Endothelial cell of umbilical vein (primary cell): ENCODE measurements around the gene EPB41L2. TPM values are rescaled to one million over a fixed set of nuclear protein-coding genes. Genes with fewer than 3 reads are reported as not detected.

ENCODE experiments used
- BruUV-seq: library from RNA; stranded (reverse); fragments of 400-500 nt; replicated peaks from 2 replicates; lab custom pipeline; 2021; lab: Mats Ljungman, UMichigan
- CTCF ChIA-PET: fragments of 300-600, 350-600 bp; sonication (Branson Sonifier 250); formaldehyde crosslinking; loops from one replicate; lab custom pipeline; 2021; ENCODE audit warnings: antibody characterized with exemption, inconsistent platforms; lab: Charles Lee
- POLR2A ChIA-PET: fragments of 300-600, 350-600 bp; sonication (Branson Sonifier 250); formaldehyde crosslinking; loops from one replicate; lab custom pipeline; 2021; ENCODE audit warnings: antibody characterized with exemption, inconsistent platforms; lab: Charles Lee
- DNase-seq: peaks from one replicate; pipeline ENCODE4 v3.0.0-alpha.2; 2011; ENCODE audit warnings: low read depth, low spot score
- FAIRE-seq: peaks from 2 replicates; lab custom pipeline; 2011; peaks lifted over from hg19 to GRCh38; lab: Jason Lieb, UNC
- H2AFZ ChIP-seq: 2 replicates; pipeline ENCODE4 v1.6.0; 2012; ENCODE audit warnings: low read depth, low read length, control low read depth, inconsistent platforms
- H3K27ac ChIP-seq: 2 replicates; pipeline ENCODE4 v1.5.1; 2011; ENCODE audit warnings: low read depth, mild to moderate bottlenecking, control low read depth, low read length, moderate library complexity; ENCODE audit not compliant: insufficient read depth
- H3K27me3 ChIP-seq, 2 experiments: 2 replicates each; pipeline versions ENCODE4 v1.6.0 to v1.6.1; 2011; ENCODE audit warnings: low read length in 2 of 2, mixed read lengths in 1 of 2; ENCODE audit not compliant: control insufficient read depth in 2 of 2, insufficient read depth in 2 of 2
- H3K36me3 ChIP-seq, 2 experiments: 2 replicates in 1 of 2; 3 replicates in 1 of 2; pipeline ENCODE4 v1.5.1; 2011; ENCODE audit warnings: low read length in 2 of 2, mild to moderate bottlenecking in 1 of 2, moderate library complexity in 1 of 2; ENCODE audit not compliant: control insufficient read depth in 2 of 2, insufficient read depth in 2 of 2; ENCODE audit errors: extremely low read depth in 1 of 2
- H3K4me1 ChIP-seq: 3 replicates; pipeline ENCODE4 v1.5.1; 2011; ENCODE audit warnings: mild to moderate bottlenecking, low read length; ENCODE audit not compliant: control insufficient read depth, insufficient read depth; ENCODE audit errors: extremely low read depth
- H3K4me2 ChIP-seq: 2 replicates; pipeline ENCODE4 v1.6.1; 2011; ENCODE audit warnings: low read length, control low read depth, mixed read lengths; ENCODE audit not compliant: insufficient read depth
- H3K4me3 ChIP-seq, 3 experiments: fragments of 200-600 bp in 1 of 3; sonication (generic), shearing (Covaris generic) in 1 of 3; replicated peaks in 1 of 3; 2 replicates each; pipeline ENCODE4 v1.5.1; 2011 to 2016; ENCODE audit warnings: control low read depth in 3 of 3, low read length in 3 of 3, mild to moderate bottlenecking in 2 of 3, inconsistent platforms in 1 of 3, low read depth in 1 of 3, moderate library complexity in 1 of 3; ENCODE audit not compliant: insufficient read depth in 1 of 3
- H3K79me2 ChIP-seq: 2 replicates; pipeline ENCODE4 v1.6.0; 2012; ENCODE audit warnings: low read length, inconsistent platforms; ENCODE audit not compliant: control insufficient read depth, insufficient read depth
- H3K9ac ChIP-seq: replicated peaks from 2 replicates; pipeline ENCODE3; 2011; ENCODE audit warnings: low read length, control low read depth; ENCODE audit not compliant: insufficient read depth; ENCODE audit errors: extremely low read depth
- H3K9me1 ChIP-seq: replicated peaks from 3 replicates; pipeline ENCODE4 v1.6.0; 2011; ENCODE audit warnings: mild to moderate bottlenecking, low read length; ENCODE audit not compliant: control insufficient read depth, insufficient read depth; ENCODE audit errors: extremely low read depth
- H3K9me3 ChIP-seq: replicated peaks from 2 replicates; pipeline ENCODE4 v1.5.1; 2012; ENCODE audit warnings: low read length, inconsistent platforms; ENCODE audit not compliant: control insufficient read depth, insufficient read depth
- H4K20me1 ChIP-seq: replicated peaks from 2 replicates; pipeline ENCODE3; 2011; ENCODE audit warnings: mild to moderate bottlenecking, low read length; ENCODE audit not compliant: control insufficient read depth, insufficient read depth; ENCODE audit errors: extremely low read depth
- CTCF ChIP-seq, 2 donors: IDR thresholded peaks; 1 replicate in 1 of 2; 2 replicates in 1 of 2; pipeline ENCODE4 v1.5.1; 2011; ENCODE audit warnings: low read length in 2 of 2, mild to moderate bottlenecking in 2 of 2, moderate library complexity in 2 of 2, control low read depth in 1 of 2, inconsistent platforms in 1 of 2, low read depth in 1 of 2; ENCODE audit not compliant: insufficient read depth in 1 of 2; ENCODE audit errors: extremely low read depth in 1 of 2
- EZH2 ChIP-seq: IDR thresholded peaks from 2 replicates; pipeline ENCODE4 v1.6.1; 2012; ENCODE audit warnings: borderline replicate concordance, low read depth, mild to moderate bottlenecking, moderate library complexity, low read length, inconsistent platforms; ENCODE audit not compliant: severe bottlenecking
- FOS ChIP-seq: IDR thresholded peaks from 2 replicates; pipeline ENCODE4 v1.6.1; 2011; ENCODE audit warnings: mild to moderate bottlenecking, low read length, moderate library complexity, borderline replicate concordance; ENCODE audit not compliant: insufficient read depth
- GATA2 ChIP-seq: IDR thresholded peaks from 2 replicates; pipeline ENCODE4 v1.7.0; 2011; ENCODE audit warnings: low read depth, mild to moderate bottlenecking, moderate library complexity, mixed read lengths, low read length; ENCODE audit not compliant: insufficient read length, insufficient read depth
- POLR2A ChIP-seq: IDR thresholded peaks from 2 replicates; pipeline ENCODE4 v1.6.1; 2012; ENCODE audit warnings: low read depth, mild to moderate bottlenecking, control low read depth, low read length
- POLR2AphosphoS5 ChIP-seq: IDR thresholded peaks from 2 replicates; pipeline ENCODE4 v1.6.1; 2012; ENCODE audit warnings: low read depth, mild to moderate bottlenecking, control low read depth, low read length, moderate library complexity; ENCODE audit not compliant: insufficient read depth
- dilution Hi-C: fragments of 300-500 bp; cut with MboI; formaldehyde crosslinking; loops from one replicate; pipeline ENCODE4 v1.15.0; 2019; ENCODE audit warnings: low sequenced_read_pairs; ENCODE audit not compliant: extremely low pct_ligation_motif_present
- intact Hi-C: fragments of 100-400 bp; cut with micrococcal nuclease; formaldehyde crosslinking; loops from one replicate; pipeline ENCODE4 v1.10.0; 2022
- polyA plus RNA-seq, 4 experiments: library from polyadenylated mRNA; depleted of rRNA in 3 of 4; stranded (reverse) in 3 of 4; unstranded in 1 of 4; fragments of >200 nt; gene quantifications; 2 replicates each; pipeline versions ENCODE4 v1.2.1 to v1.2.3, GENCODE V29; 2011 to 2012; ENCODE audit warnings: missing spikeins in 1 of 4
- total RNA-seq: library from RNA; stranded (reverse); gene quantifications from 2 replicates; pipeline ENCODE4 v1.2.3, GENCODE V29; 2021

The EPB41L2 gene
- total and polyA plus RNA-seq, 2 donors (not counting 3 experiments of a cell fraction or from before 2014, with no cell fraction given), result 26.5 to 87.7 TPM

GRCh38 chr6:131004936-131005335, 58.1 kb downstream of the EPB41L2 start:
- dilution Hi-C loops (no loop called here), intact Hi-C loops (no loop called here)
- H3K4me3 ChIP-seq, result no peak overlapping the region
- TF ChIP-seq GATA2, result no peak
- TF ChIP-seq EZH2, result no peak
- TF ChIP-seq POLR2AphosphoS5, result no peak
- no peak for TF ChIP-seq POLR2A
- no peak for TF ChIP-seq CTCF (IDR thresholded peaks at IDR 0.05; ENCODE audit: extremely low read depth in 1 of 2, insufficient read depth in 1 of 2, low read depth in 1 of 2, low read length in 2 of 2)
- TF ChIP-seq FOS, result no peak
- FAIRE-seq, result no peak
- H3K27ac ChIP-seq, result no peak overlapping the region
- CTCF ChIA-PET, result interaction anchor here (1.1 kb wide), 1 partner anchor 114 kb away, joined by 3 read pairs; no protein-coding TSS in a partner anchor
- POLR2A ChIA-PET, result interaction anchor here (0.6 kb wide), 1 partner anchor 38 kb away, joined by 4 read pairs; no protein-coding TSS in a partner anchor
- no peaks in the 10 kb centered on the region for H3K9me3 ChIP-seq
- no peak overlapping the region for H3K9ac ChIP-seq
- H3K27me3 ChIP-seq, result no peaks in the 10 kb centered on the region
- no peak for DNase-seq
- H3K4me2 ChIP-seq, result no peak overlapping the region
- H2AFZ ChIP-seq, result no peak overlapping the region
- BruUV-seq, result no TSS peak
- H3K4me1 ChIP-seq, result no peaks in the 10 kb centered on the region
- H4K20me1 ChIP-seq, result no peaks in the 10 kb centered on the region
- H3K36me3 ChIP-seq, result no peaks in the 10 kb centered on the region
- no peaks in the 10 kb centered on the region for H3K9me1 ChIP-seq
- peaks cover 57% of the 10 kb centered on the region for H3K79me2 ChIP-seq
